Measurements from ENCODE around the gene MEGF11.

GRCh38 chr15:65968511-65968910 is 285.0 kb downstream of the MEGF11 start:
- TF ChIP-seq CTCF (tag by site-specific recombination; IDR thresholded peaks at IDR 0.05) (no peak), ATF2 (tag by site-specific recombination; IDR thresholded peaks at IDR 0.05; ENCODE audit: low read depth) (no peak)
